ENCODE data around the gene GPR78.
"Not testable (repeated sequence)": the region's sequence is repeated elsewhere in the genome, so short reads cannot be mapped to it uniquely, and the experiment has no call there.

The GPR78 gene

GRCh38 chr4:8574796-8575370 is 5.3 kb upstream of the GPR78 start:
- no peak overlapping the region for H2BK120ac ChIP-seq (ENCODE audit: low read depth, low read length)
- peaks cover 32 to 50% of the 10 kb centered on the region in 2 experiments for H3K27me3 ChIP-seq (ENCODE audit: control insufficient read depth in 1 of 2, insufficient read depth in 1 of 2, low read length in 2 of 2)
- 85% methylated on average over 5 of the region's 5 CpGs for WGBS
- H2AFZ ChIP-seq (ENCODE audit: low read depth, low read length): no peak overlapping the region
- H3K36me3 ChIP-seq (ENCODE audit: control insufficient read depth in 1 of 2, insufficient read depth in 2 of 2, low read depth in 1 of 2, low read length in 2 of 2): no peaks in the 10 kb centered on the region
- no peak for DNase-seq
- H3K4me3 ChIP-seq (ENCODE audit: insufficient read depth in 1 of 2, low read depth in 1 of 2, low read length in 2 of 2): no peak overlapping the region
- no peak overlapping the region for H3K4ac ChIP-seq (ENCODE audit: low read depth in 1 of 2, low read length in 2 of 2)
- no peak overlapping the region for H3K27ac ChIP-seq (ENCODE audit: low read length, poor library complexity, severe bottlenecking)
- H2BK15ac ChIP-seq (ENCODE audit: low read depth, poor library complexity, severe bottlenecking): no peak overlapping the region
- H4K91ac ChIP-seq (ENCODE audit: low read length): no peak overlapping the region
- H2BK5ac ChIP-seq (ENCODE audit: low read depth, low read length, poor library complexity, severe bottlenecking): no peak overlapping the region
- H2BK12ac ChIP-seq (ENCODE audit: low read length in 2 of 2): no peak overlapping the region
- no peak overlapping the region for H3K18ac ChIP-seq (ENCODE audit: low read depth in 1 of 2, low read length in 2 of 2)
- no peak overlapping the region for H3K14ac ChIP-seq (ENCODE audit: low read length in 2 of 2)
- no peaks in the 10 kb centered on the region for H3K9me3 ChIP-seq (ENCODE audit: control insufficient read depth, low read length)
- no peak overlapping the region for H3K9ac ChIP-seq (ENCODE audit: low read length)
- H3K4me2 ChIP-seq (ENCODE audit: low read length, poor library complexity, severe bottlenecking): no peak overlapping the region
- no peak overlapping the region for H4K8ac ChIP-seq (ENCODE audit: low read length)
- no peak overlapping the region for H3K23ac ChIP-seq (ENCODE audit: low read length in 2 of 2)
- H3K4me1 ChIP-seq (ENCODE audit: control insufficient read depth, insufficient read depth, low read depth, low read length): no peaks in the 10 kb centered on the region
- H3K79me1 ChIP-seq (replicated peaks; ENCODE audit: low read length, poor library complexity, severe bottlenecking): no peaks in the 10 kb centered on the region
- H2AK5ac ChIP-seq (ENCODE audit: low read length, severe bottlenecking): no peak overlapping the region

DNA sequence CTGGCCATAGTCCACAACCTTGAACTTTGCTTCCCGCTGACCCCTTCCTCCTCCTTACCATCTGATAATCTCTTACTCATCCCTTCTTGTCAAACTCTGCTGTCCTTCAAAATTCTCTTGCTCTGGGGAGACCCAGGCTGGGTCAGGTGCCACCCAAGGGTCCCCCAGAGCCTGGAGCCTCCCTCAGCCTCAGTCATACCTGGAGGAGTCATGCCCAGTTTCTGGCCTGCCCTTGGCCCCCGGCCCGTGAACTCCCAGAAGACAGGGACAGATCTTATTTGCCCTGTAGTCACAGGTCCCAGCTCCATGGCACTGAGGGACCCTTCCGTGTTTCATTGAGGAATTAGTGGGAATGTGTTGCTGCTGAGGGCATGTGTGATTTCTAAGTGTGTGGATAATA is 4.7 kb upstream of the GPR78 start:
- no peak overlapping the region for H3K4me2 ChIP-seq (ENCODE audit: low read length, poor library complexity, severe bottlenecking)
- no peaks in the 10 kb centered on the region for H3K79me1 ChIP-seq (replicated peaks; ENCODE audit: low read length, poor library complexity, severe bottlenecking)
- H2AK5ac ChIP-seq (ENCODE audit: low read length, severe bottlenecking): no peak overlapping the region
- H2BK12ac ChIP-seq (ENCODE audit: low read length in 2 of 2): no peak overlapping the region
- H3K23ac ChIP-seq (ENCODE audit: low read length in 2 of 2): no peak overlapping the region
- H4K91ac ChIP-seq (ENCODE audit: low read length): no peak overlapping the region
- H2BK5ac ChIP-seq (ENCODE audit: low read depth, low read length, poor library complexity, severe bottlenecking): no peak overlapping the region
- no peak overlapping the region for H3K27ac ChIP-seq (ENCODE audit: low read length, poor library complexity, severe bottlenecking)
- H3K14ac ChIP-seq (ENCODE audit: low read length in 2 of 2): no peak overlapping the region
- no peak for DNase-seq
- no peak overlapping the region for H4K8ac ChIP-seq (ENCODE audit: low read length)
- H3K4ac ChIP-seq (ENCODE audit: low read depth in 1 of 2, low read length in 2 of 2): no peak overlapping the region
- no peak overlapping the region for H2BK15ac ChIP-seq (ENCODE audit: low read depth, poor library complexity, severe bottlenecking)
- peaks cover 3% of the 10 kb centered on the region for H3K4me1 ChIP-seq (ENCODE audit: control insufficient read depth, insufficient read depth, low read depth, low read length)
- no peak overlapping the region for H3K18ac ChIP-seq (ENCODE audit: low read depth in 1 of 2, low read length in 2 of 2)
- H3K4me3 ChIP-seq (ENCODE audit: insufficient read depth in 1 of 2, low read depth in 1 of 2, low read length in 2 of 2): no peak overlapping the region
- H3K9me3 ChIP-seq (ENCODE audit: control insufficient read depth, low read length): no peaks in the 10 kb centered on the region
- WGBS: 89% methylated on average over 3 of the region's 4 CpGs
- H2AFZ ChIP-seq (ENCODE audit: low read depth, low read length): no peak overlapping the region
- no peak overlapping the region for H3K9ac ChIP-seq (ENCODE audit: low read length)
- no peaks in the 10 kb centered on the region for H3K36me3 ChIP-seq (ENCODE audit: control insufficient read depth in 1 of 2, insufficient read depth in 2 of 2, low read depth in 1 of 2, low read length in 2 of 2)
- peaks cover 38 to 54% of the 10 kb centered on the region in 2 experiments for H3K27me3 ChIP-seq (ENCODE audit: control insufficient read depth in 1 of 2, insufficient read depth in 1 of 2, low read length in 2 of 2)
- H2BK120ac ChIP-seq (ENCODE audit: low read depth, low read length): no peak overlapping the region

DNA sequence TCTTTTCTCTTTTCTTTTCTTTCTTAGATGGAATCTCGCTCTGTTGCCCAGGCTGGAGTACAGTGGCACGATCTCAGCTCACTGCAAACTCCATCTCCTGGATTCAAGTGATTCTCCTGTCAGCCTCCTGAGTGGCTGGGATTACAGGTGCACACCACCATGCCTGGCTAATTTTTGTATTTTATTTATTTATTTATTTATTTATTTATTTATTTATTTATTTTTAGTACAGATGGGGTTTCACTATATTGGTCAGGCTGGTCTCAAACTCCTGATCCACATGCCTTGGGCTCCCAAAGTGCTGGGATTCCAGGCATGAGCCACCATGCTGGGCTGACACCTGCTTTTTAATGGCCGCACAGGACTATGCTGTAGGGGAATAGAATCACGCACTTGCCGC is 3.6 kb upstream of the GPR78 start:
- not testable (repeated sequence) for H3K4me3 ChIP-seq (ENCODE audit: insufficient read depth in 1 of 2, low read depth in 1 of 2, low read length in 2 of 2); H2BK5ac ChIP-seq (ENCODE audit: low read depth, low read length, poor library complexity, severe bottlenecking); H3K36me3 ChIP-seq (ENCODE audit: control insufficient read depth in 1 of 2, insufficient read depth in 2 of 2, low read depth in 1 of 2, low read length in 2 of 2); H3K14ac ChIP-seq (ENCODE audit: low read length in 2 of 2); H3K4ac ChIP-seq (ENCODE audit: low read depth in 1 of 2, low read length in 2 of 2); H4K8ac ChIP-seq (ENCODE audit: low read length); H3K18ac ChIP-seq (ENCODE audit: low read depth in 1 of 2, low read length in 2 of 2); H2AFZ ChIP-seq (ENCODE audit: low read depth, low read length); H3K79me1 ChIP-seq (replicated peaks; ENCODE audit: low read length, poor library complexity, severe bottlenecking); H2BK15ac ChIP-seq (ENCODE audit: low read depth, poor library complexity, severe bottlenecking); H3K23ac ChIP-seq (ENCODE audit: low read length in 2 of 2); DNase-seq; H3K27ac ChIP-seq (ENCODE audit: low read length, poor library complexity, severe bottlenecking); H2BK12ac ChIP-seq (ENCODE audit: low read length in 2 of 2); H2BK120ac ChIP-seq (ENCODE audit: low read depth, low read length); H3K9ac ChIP-seq (ENCODE audit: low read length); H4K91ac ChIP-seq (ENCODE audit: low read length); H2AK5ac ChIP-seq (ENCODE audit: low read length, severe bottlenecking); H3K4me2 ChIP-seq (ENCODE audit: low read length, poor library complexity, severe bottlenecking); H3K9me3 ChIP-seq (ENCODE audit: control insufficient read depth, low read length)
- peaks cover 11% of the 10 kb centered on the region for H3K4me1 ChIP-seq (ENCODE audit: control insufficient read depth, insufficient read depth, low read depth, low read length)
- H3K27me3 ChIP-seq (ENCODE audit: control insufficient read depth in 1 of 2, insufficient read depth in 1 of 2, low read length in 2 of 2): peaks cover 43 to 65% of the 10 kb centered on the region in 2 experiments
- WGBS: 89% methylated on average over 5 of the region's 5 CpGs

- H3K9me3 ChIP-seq (ENCODE audit: control insufficient read depth, low read length): no peaks in the 10 kb centered on the region
- no peak overlapping the region for H3K4me2 ChIP-seq (ENCODE audit: low read length, poor library complexity, severe bottlenecking)
- no peak overlapping the region for H2AFZ ChIP-seq (ENCODE audit: low read depth, low read length)
- H3K18ac ChIP-seq (ENCODE audit: low read depth in 1 of 2, low read length in 2 of 2): no peak overlapping the region
- H3K79me1 ChIP-seq (replicated peaks; ENCODE audit: low read length, poor library complexity, severe bottlenecking): no peaks in the 10 kb centered on the region
- peaks cover 48 to 70% of the 10 kb centered on the region in 2 experiments for H3K27me3 ChIP-seq (ENCODE audit: control insufficient read depth in 1 of 2, insufficient read depth in 1 of 2, low read length in 2 of 2)
- H2BK5ac ChIP-seq (ENCODE audit: low read depth, low read length, poor library complexity, severe bottlenecking): no peak overlapping the region
- H3K36me3 ChIP-seq (ENCODE audit: control insufficient read depth in 1 of 2, insufficient read depth in 2 of 2, low read depth in 1 of 2, low read length in 2 of 2): no peaks in the 10 kb centered on the region
- no peak overlapping the region for H3K4me3 ChIP-seq (ENCODE audit: insufficient read depth in 1 of 2, low read depth in 1 of 2, low read length in 2 of 2)
- no peak overlapping the region for H4K8ac ChIP-seq (ENCODE audit: low read length)
- no peak overlapping the region for H2BK15ac ChIP-seq (ENCODE audit: low read depth, poor library complexity, severe bottlenecking)
- H3K14ac ChIP-seq (ENCODE audit: low read length in 2 of 2): no peak overlapping the region
- DNase-seq: no peak
- no peak overlapping the region for H2BK120ac ChIP-seq (ENCODE audit: low read depth, low read length)
- no peak overlapping the region for H3K4ac ChIP-seq (ENCODE audit: low read depth in 1 of 2, low read length in 2 of 2)
- H4K91ac ChIP-seq (ENCODE audit: low read length): no peak overlapping the region
- no peak overlapping the region for H2BK12ac ChIP-seq (ENCODE audit: low read length in 2 of 2)
- H3K27ac ChIP-seq (ENCODE audit: low read length, poor library complexity, severe bottlenecking): no peak overlapping the region
- no peak overlapping the region for H3K9ac ChIP-seq (ENCODE audit: low read length)
- no peak overlapping the region for H3K23ac ChIP-seq (ENCODE audit: low read length in 2 of 2)
- H2AK5ac ChIP-seq (ENCODE audit: low read length, severe bottlenecking): no peak overlapping the region
- H3K4me1 ChIP-seq (ENCODE audit: control insufficient read depth, insufficient read depth, low read depth, low read length): peaks cover 11% of the 10 kb centered on the region
- WGBS: 72% methylated on average over 8 of the region's 8 CpGs
These were observed 3.1 kb upstream of the GPR78 start for GRCh38 chr4:8577046-8577445.
